GM19397 (cell line): ENCODE results near the gene BMX.

Experiments used
- ATAC-seq: cut with Tn5 transposase; IDR thresholded peaks from one replicate; pipeline ENCODE4 v1.9.1; 2021; ENCODE audit warnings: mild to moderate bottlenecking, moderate library complexity; ENCODE audit not compliant: unreplicated experiment

BMX gene

DNA sequence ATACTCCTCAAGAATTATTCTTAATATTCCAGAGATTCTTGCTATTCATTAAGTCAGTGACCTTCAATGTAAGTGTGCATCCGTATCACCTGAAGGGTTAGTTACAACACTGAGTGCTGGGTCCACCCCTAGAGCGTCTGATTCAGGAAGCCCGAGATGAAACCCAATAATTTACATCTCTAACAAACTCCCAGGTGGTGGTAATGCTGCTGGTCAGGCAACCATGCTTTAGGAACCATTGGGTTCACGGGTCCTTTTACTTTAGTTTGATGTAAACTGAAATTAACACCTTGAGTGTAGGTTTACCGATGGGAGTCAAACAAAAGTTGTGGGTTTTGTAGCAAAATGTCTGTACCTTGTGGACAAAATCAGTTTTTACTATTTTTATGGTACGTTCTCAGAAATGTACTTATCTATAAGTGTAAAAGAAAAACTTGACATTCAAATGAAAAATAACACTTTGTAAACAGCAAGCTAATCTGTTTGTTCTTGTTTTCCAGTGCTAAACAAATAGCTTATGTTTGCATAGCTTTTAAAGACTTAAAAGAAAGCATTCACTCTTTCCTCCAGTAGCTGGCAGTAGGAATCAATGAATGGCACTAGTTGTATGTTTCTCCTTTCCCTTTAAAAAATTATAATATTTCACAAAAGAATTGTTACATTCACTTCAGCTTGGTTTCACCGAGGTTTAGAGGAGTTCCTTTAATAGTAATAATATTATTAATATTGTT, 67.4 kb downstream of the BMX start:
- no peak for ATAC-seq

DNA sequence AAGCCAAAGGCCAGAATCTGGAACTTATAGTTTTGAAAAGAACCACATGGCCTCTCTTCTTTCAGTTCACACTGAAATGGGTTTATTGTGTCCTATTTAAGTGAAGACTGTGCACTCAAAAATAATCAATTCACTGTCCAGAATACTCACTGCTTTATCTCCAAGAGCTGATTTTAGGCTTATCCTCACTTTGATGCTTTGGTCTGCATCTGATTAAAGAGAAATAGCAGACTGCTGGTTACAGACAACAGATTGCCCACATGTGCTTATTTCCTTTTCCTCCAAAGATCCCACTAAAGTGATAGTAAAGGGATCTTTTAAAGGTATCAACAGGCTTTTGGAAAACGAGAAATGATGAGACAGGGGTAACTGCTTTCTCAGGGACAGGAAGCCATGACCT, 69.5 kb downstream of the BMX start:
- no peak for ATAC-seq

- ATAC-seq: no peak
Measured at GRCh38 chrX:15574017-15574416, 73.4 kb downstream of the BMX start.

- ATAC-seq: no peak
Measured at GRCh38 chrX:15576019-15576418, 75.4 kb downstream of the BMX start.

DNA sequence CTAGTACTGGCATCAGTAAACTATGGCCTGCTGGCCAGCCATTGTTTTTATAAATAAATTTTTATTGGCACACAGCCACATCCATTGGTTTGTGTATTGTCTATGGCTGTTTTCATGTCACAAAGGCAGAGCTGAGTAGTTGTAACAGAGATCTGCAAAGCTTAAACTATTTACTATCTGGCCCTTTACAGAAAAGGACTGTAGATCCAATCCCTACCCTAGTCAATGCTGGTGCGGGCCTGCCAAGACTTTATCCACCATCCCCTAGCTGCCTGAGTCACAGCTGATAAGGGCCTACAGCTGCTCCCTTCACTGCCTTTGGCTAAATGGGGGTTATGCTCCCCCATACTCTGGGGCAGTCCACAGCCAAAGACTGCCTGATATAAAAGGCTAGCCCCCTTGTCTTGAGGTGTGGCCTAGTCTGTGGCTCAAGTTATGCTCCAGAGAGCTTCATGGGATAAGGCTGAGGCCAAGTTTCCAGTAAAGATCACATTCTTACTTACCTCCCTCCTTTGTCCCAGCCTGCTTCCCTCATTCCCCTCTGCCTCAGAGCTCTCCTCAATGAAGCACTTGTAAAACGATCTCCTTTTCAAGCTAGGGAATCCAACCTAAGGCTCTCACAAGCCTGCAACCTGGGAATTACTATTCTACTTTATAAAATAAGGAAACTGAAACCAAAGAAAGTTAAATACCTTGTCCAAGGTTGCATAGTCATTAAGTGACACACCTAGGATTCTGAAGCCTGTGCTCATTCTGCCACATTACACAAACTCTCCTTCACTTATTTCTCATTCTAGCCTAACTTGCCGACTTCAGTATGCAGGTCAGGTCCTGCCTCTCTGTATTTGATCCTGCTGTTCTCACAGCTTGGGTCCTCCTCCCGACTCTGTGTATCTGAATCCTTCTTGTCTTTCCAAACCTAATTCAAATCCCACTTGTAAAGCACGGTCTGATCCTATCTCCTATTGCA, 79.5 kb downstream of the BMX start:
- ATAC-seq: no peak

DNA sequence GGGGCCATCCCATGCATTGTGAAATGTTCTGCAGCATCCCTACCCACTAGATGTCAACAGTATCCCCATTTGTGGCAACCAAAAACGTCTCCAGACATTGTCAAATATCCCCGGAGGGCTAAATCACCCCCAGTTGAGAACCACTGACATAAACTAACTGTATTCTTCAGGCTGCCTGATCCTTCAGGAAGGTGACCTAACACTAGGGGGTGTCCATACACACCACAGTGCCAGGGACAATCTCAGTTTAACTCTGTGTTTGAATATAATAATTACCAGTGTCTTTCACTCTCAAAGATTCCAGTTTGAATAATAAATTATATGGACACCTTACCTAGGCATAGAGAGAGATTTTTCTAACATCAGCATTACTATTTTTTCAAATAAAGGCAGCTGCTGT, 93.8 kb downstream of the BMX start:
- no peak for ATAC-seq

DNA sequence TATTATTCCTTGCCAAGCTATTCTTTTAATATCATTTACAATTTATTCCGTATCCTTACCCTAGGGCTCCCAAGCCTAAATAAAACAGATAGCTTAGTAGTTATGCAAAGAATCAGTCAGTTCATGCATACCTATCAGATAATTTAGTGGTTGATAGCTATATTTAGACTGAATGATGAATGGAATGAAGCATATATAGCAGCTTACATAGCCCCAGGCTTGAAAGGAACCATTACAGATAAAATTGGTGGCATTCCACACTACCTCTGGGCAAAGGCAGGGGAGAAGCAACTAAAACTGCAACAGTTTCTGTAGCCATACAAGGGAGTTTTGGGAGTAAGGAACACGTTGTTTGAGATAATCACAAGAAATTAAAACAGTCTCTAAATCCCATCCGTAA, 97.4 kb downstream of the BMX start:
- ATAC-seq: no peak

DNA sequence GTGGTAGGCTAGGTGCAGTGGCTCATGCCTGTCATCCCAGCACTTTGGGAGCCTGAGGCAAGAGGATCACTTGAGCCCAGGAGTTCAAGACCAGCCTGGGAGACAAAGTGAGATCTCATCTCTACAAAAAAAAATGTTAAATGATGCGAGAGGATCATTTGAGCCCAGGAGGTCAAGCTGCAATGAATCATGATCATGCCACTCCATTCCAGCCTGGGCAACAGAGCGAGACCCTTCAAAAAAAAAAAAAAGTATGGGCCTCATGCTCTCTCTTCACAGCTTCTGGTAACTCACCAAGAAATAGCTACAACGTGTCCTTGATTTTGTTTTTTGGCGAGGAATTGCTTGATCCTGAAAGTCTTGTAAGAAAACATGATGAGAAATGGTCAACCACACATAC, 98.9 kb downstream of the BMX start:
- ATAC-seq: no peak

DNA sequence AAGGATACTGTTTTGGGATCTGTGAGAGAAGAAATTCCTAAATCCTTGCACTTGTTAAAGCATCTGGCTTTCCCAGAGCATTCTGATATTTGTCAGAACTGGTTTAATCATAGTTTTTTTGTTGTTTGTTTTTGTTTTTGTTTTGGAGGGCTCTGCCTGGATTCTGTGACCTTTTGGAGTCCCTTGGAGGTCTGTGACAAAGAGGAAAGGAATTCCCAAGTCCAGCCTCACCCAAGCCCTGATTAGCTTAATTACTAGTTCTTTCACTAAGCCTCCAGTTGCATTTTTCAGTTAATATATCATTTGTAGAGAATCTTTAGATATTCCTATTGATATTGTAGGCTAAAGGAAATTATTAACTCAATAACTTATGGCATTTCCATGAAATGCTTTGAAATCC, 99.4 kb downstream of the BMX start:
- no peak for ATAC-seq

- ATAC-seq: no peak
Measured at GRCh38 chrX:15600745-15601144, 100.1 kb downstream of the BMX start, which contains the start of gene ACE2. ACE2 (minus strand) TSS chrX:15600960; CDS start chrX:15600911, 49 bp downstream.

DNA sequence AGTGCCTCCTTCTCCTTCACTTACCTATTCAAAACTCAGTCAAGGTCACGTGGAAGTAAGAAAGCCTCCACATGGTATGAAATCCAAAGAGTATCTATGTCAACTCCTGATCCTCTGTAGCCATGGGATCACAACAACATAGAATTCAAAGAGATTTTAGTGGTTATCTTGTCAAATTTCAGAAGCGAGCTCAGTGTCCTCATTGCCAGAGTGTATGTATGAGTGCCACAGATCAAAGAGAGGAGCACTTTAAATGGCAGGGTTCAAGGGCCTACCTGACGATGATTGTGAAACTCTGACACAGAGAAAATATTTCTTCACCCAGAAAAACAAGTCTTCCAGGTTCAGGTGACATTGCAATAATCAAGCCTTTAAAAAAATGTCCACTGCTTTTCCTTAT, 101.3 kb downstream of the BMX start:
- ATAC-seq: no peak

GRCh38 chrX:15602761-15603160, 102.2 kb downstream of the BMX start:
- no peak for ATAC-seq

- ATAC-seq: no peak
Measured at GRCh38 chrX:15605226-15605625, 104.6 kb downstream of the BMX start.
